GM12892 (cell line): ENCODE results near the gene LNPK.

Source experiments
- POLR2A ChIP-seq: IDR thresholded peaks from 2 replicates; pipeline ENCODE4 v1.6.1; 2011; ENCODE audit warnings: low read depth, low read length, control low read depth
- POLR2AphosphoS5 ChIP-seq: IDR thresholded peaks from 2 replicates; pipeline ENCODE4 v1.6.1; 2011; ENCODE audit warnings: low read depth, low read length, control low read depth

DNA sequence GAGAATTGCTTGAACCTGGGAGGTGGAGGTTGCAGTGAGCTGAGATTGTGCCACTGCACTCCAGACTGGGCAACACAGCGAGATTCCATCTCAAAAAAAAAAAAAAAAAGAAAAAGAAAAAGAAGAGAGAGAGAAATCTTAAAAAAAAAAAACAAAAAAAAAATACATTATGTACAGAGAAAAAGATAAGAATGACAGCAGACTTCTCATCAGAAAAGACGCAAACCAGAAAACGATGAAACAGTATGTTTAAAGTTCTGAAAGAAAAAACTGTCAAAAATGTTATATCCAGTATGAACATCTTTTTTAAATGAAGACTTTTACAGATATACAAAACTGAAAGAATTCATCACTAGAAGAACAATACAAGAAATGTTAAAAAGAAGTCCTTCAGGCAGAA is 60.4 kb downstream of the LNPK start:
- no peak for TF ChIP-seq POLR2A
- no peak for TF ChIP-seq POLR2AphosphoS5
